ENCODE results near the gene DVL2.
A peak's percentile ranks its signal among the peaks of the same experiment; 100 is the strongest.

DVL2 gene

DNA sequence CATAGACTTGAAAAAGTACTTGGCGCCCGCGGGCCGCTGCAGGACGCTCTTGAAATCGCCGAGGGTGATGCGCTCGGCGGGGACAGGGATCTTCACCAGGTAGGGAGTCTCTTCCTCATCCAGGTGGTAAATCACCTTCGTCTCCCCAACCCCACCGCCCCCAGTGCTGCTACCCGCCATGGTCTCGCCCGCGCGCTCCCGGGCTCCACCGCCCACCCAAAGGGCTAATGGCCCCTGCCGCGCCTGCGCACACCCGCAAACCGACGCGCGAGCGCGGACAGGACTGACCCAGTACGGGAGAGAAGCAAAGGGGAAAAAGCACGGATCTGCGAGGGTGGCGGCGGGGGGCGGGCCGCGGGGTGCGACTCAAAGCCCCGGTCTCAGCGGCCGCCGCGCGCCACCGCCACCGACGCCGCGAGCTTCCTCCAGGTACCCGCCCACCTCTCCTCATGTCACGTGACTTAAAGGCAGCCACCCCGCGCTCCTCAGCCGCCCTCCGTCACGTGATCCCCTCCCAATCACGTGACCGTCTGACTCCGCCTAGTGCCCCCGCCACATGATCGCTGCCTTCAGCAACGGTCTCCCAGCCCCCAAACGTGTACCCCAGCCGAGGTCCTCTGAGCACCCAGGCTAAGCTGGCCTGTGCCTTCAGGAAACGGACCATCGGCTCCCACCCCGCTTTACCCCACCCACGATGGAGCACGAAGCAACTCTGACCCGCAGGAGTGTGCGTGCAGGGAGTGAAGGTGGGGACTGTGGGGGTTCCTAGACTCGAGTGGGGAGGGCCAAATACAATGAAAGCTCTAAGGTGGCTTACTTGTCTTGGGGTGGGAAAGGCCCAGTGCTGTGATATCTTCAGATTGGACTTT, at the start of gene DVL2:
Gene DVL2 (minus strand): TSS at position 435 of the 869 bp plus-strand sequence. CDS start 255 bp downstream, at position 180.
- DNase-seq (ENCODE audit: low read depth in 2 of 2) = peak; percentile 89 to 94

DNA sequence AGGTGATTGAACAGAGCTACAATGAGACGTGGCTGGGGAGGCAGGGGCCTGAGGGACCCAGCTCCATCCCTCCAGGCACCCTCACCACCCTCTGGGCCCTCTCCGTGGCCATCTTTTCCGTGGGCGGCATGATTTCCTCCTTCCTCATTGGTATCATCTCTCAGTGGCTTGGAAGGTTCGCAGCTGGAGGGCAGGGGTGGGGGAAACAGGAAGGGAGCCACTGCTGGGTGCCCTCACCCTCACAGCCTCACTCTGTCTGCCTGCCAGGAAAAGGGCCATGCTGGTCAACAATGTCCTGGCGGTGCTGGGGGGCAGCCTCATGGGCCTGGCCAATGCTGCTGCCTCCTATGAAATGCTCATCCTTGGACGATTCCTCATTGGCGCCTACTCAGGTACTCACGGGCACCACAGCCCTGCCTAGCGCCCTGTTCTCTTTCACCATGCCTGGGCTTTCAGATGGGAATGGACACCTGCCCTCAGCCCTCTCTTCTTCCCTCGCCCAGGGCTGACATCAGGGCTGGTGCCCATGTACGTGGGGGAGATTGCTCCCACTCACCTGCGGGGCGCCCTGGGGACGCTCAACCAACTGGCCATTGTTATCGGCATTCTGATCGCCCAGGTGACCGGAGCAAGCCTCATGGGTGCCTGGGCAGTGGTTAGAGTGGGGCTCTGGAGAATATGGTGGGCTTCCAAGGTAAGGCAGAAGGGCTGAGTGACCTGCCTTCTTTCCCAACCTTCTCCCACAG, 49.3 kb upstream of the DVL2 start:
- DNase-seq (ENCODE audit: low read depth in 2 of 2) = no peak

DNA sequence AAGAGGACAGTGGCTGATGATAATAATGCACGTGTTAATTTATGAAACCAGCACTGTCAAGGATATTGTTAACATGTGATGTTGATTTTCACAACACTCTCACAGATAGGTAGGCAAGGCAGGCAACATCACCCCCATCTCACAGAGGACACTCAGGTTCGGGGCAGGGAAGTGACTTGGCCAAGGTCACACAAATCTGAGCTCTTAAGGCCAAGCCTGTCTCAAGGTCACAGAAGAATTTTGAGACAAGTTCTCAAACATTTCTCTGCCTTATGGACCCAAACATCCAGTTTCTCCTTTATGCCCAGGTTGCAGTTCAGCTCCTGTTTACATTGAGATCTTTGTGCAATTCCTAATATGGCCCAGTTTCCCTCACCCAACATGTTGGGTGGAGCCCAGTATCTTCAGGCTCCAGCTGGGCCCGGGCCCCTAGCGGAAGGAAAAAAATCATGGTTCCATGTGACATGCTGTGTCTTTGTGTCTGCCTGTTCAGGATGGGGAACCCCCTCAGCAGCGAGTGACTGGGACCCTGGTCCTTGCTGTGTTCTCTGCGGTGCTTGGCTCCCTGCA, 48.5 kb upstream of the DVL2 start:
- no peak for DNase-seq (ENCODE audit: low read depth in 2 of 2)

DNA sequence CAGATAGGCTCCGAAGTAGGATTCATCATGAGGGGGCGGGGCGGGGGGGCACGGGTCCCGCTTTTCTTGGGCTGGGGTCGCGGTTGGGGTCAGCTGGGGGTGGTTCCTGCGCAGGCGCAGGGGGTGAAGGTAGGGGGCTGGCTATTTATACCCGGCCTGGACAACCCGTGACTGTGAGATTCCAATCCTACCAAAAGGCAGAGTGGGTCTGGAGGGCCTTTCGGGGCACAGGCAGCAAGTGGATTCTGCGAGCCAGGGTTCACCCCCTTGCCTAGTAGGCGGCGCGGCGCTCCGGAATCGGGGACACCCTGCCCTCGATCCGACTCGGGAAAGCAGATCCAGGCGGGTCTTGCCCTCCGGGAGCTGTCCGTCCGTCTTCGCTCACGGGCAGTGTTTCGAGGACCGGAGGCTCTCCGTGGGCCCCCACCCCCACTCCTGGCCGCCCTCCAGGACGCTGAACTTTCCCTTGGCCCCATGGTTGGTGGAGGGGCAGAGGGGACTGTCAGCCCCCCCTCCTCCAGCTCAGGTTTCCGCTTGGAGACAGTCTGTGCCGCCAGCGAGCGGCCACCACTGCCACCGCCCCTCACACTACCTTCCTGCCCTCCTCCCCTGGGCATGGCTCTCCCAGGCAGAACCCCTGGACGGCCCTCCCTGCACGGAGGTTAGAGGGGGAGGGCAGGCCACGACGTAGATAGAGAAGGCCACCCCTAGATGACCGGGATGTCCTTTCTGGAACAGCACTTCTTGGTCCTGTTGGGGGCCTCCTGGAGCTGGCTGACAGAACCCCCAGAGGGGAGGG, 47.8 kb upstream of the DVL2 start:
- no peak for DNase-seq (ENCODE audit: low read depth in 2 of 2)

DNA sequence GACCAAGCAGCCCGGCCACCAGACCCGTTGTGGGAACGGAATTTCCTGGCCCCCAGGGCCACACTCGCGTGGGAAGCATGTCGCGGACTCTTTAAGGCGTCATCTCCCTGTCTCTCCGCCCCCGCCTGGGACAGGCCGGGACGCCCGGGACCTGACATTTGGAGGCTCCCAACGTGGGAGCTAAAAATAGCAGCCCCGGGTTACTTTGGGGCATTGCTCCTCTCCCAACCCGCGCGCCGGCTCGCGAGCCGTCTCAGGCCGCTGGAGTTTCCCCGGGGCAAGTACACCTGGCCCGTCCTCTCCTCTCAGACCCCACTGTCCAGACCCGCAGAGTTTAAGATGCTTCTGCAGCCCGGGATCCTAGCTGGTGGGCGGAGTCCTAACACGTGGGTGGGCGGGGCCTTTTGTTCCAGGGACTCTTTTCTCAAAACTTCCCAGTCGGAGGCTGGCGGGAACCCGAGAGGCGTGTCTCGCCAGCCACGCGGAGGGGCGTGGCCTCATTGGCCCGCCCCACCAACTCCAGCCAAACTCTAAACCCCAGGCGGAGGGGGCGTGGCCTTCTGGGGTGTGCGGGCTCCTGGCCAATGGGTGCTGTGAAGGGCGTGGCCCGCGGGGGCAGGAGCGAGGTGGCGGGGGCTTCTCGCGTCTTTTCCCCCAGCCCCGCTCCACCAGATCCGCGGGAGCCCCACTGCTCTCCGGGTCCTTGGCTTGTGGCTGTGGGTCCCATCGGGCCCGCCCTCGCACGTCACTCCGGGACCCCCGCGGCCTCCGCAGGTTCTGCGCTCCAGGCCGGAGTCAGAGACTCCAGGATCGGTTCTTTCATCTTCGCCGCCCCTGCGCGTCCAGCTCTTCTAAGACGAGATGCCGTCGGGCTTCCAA, 47.0 kb upstream of the DVL2 start, which contains the start of gene SLC2A4:
Gene SLC2A4 (plus strand): TSS at position 645 of the 879 bp plus-strand sequence. CDS start 217 bp downstream, at position 862.
- DNase-seq (ENCODE audit: low read depth in 2 of 2) = peak; percentile 82 to 94

DNA sequence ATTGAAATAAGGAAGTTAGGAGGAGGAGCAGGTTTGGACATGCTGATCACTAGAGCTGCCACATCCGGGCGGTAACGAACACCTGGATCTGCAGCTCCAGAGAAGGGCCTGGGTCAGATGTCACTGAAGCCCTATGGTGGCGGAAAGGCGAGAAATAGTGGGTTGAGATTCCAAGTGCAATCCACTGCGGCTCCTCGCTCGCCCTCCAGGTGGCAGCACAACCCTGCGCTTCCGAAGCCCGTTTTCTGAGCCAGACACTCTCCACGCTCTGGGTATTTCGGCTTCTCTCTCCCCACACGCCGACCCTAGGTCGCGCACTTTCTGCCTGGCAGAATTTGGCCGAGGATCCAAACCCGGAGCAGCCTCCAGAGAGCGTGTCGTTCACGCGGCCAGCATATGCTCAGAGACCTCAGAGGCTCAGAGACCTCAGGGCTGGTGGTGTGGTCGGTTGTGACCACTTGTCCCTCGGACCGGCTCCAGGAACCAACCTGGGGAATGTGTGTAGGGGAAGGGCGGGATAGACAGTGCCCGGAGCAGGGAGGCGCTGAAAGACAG, 46.3 kb upstream of the DVL2 start:
- DNase-seq (ENCODE audit: low read depth in 2 of 2) = peak; percentile 70 to 82

DNA sequence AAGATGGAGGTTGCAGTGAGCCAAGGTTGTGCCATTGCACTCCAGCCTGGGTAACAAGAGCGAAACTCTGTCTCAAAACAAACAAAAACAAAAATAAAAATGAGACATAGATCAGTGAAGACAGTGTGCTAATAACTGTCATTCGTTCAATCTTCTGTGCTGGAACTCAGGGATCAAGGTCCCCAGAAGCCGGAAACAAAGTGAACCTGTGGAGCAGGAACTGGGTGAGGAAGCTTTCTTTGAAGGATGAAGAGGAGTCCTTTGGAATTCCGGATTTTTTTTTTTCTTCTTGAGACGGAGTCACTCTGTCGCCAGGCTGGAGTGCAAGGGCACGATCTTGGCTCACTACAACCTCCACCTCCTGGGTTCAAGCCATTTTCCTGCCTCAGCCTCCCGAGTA, 45.1 kb upstream of the DVL2 start:
- DNase-seq (ENCODE audit: low read depth in 2 of 2) = no peak

DNA sequence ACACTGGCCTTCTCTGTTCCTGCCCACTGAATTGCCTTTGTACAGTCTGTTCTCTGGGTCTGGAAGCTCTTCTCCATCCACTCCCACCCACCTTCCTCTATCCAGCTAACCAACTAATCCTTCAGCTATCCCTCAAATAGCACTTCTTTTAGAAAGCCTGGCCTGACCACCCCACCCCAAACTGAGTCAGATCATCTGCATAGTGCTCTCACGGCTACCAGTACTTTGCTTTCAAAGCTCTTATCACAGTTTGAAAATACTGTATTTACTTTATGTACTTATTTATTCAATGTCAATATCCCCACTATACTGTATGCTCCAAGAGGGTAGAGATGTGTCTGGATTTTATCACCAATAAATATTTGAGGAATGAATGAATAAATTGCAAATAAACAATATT, 32.5 kb upstream of the DVL2 start:
- no peak for DNase-seq (ENCODE audit: low read depth in 2 of 2)

DNA sequence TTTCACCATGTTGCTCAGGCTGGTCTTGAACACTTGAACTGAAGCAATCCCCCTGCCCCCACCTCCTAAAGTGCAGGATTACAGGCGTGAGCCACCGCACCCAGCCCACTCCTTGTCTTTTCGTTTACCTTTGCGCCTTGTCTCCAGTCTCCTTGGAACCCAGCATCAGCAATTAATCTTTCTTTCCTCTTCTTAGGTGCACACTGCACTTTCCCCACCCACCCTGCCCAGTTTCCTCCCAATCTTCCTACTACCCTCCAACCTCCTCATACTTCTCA, 29.4 kb upstream of the DVL2 start:
- DNase-seq (ENCODE audit: low read depth in 2 of 2) = no peak

DNA sequence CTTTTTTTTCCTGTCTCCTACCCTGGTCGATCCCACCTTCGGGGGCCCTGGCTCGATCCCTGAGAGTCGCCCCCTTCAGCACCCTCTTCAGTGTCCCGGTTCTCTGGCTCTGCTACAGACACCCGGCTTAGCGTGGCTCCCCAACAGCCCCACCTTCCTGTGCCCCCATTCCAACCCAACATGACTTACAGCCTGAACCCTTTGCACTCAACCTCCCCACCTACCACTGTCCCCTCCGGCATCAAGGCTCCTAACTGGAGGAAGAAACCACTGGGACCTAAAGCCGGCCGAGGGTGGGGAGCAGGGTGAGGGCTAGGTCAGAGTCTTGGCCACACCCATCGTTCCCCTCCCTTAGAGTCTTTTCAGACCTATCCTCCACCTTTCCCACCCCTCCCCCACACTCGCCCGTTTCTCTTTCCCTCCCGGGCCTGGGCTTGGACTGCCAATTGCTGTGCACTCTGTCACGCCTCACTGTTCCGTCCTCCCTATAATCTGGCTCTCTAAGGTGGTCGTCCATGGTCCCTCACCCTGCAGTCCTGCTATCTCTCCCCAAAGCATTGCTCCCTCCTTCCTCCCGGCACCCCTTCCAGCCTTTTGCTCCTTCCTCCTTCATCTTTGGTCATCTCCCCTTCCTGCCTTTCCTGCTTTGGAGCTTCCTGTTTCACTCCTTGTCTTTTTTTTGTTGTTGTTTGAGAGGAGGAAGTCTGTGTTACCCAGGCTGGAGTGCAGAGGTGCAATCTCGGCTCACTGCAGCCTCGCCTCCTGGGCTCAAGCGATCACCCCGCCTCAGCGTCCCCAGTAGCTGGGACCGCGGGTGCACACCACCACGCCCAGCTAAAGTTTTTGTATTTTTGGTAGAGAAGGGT, 28.9 kb upstream of the DVL2 start:
- no peak for DNase-seq (ENCODE audit: low read depth in 2 of 2)

DNA sequence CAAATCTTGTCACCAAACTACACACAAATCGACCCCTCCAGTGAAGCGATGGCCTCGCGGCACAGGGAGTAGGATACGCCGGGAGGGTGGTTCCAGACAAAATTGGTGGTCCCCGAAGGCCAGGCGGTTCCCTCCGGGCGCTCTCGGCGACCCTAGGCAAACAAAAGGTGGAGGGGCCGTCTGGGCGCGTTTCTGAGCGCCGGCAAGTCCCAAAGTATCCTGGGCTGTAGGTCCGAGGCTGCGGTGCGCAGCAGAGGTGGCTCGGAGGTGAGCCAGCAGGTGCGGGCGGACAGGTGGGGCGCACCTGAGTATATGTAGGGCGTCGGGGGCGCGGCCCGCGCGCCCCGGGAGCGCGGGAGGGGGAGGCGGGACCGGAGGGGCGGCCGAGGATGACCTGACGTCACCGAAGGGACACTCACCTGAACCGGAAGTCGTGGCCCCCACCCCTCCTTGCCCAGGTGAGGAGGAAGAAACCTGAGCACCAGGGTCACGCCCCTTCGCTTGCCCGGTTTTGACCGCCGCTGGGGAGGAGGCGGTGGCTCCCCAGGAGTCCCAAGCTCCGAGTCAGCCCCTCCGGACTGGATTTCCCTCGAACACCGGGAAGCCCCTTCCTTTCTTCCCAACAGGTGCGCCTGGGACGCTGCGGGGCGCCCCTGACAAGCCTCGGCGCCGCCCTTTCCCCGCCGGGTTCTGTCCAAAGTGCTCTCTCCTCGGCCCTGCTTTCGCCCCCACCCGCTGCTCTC, 28.0 kb upstream of the DVL2 start, which contains the start of gene CLDN7:
Gene CLDN7 (minus strand): TSS at position 287 of the 743 bp plus-strand sequence. CDS start 435 bp downstream, outside the sequence.
- DNase-seq (ENCODE audit: low read depth in 2 of 2) = no peak

DNA sequence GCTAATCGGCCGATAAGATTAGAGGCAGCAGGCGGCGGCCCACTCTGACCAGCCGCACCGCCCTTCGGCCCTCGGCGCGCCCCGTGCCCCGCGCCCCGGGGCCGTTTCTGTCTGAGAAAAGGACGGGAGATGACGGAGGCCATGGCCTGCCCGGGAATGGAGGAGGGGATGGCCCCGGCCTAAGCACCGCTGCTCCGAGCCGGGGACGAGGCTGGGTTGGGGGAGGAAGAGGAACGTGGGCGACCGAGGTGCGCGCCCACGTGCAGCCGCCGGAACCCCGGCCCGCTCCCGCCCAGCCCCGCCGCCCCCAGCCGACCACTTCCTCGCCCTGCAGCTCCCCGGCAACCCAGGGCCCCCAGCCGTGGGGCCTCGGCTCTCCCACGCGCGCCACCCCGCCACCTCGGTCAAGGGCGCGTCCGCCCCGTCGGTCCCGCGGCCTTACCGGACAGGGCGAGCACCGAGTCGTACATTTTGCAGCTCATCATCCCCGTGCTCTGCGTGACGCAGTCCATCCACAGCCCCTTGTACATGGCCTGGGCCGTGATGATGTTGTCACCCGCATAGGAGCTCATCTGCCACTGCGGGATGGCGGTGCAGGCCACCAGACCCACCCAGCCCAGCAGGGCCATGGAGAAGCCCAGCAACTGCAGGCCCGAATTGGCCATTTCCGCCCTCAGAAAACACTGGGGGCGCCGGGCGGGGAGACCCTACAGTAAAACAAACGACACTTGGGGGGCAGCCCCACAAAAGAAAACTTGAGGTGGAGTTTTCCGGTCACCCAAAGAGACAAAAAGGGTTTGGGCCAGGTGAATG, 27.3 kb upstream of the DVL2 start:
- no peak for DNase-seq (ENCODE audit: low read depth in 2 of 2)

DNA sequence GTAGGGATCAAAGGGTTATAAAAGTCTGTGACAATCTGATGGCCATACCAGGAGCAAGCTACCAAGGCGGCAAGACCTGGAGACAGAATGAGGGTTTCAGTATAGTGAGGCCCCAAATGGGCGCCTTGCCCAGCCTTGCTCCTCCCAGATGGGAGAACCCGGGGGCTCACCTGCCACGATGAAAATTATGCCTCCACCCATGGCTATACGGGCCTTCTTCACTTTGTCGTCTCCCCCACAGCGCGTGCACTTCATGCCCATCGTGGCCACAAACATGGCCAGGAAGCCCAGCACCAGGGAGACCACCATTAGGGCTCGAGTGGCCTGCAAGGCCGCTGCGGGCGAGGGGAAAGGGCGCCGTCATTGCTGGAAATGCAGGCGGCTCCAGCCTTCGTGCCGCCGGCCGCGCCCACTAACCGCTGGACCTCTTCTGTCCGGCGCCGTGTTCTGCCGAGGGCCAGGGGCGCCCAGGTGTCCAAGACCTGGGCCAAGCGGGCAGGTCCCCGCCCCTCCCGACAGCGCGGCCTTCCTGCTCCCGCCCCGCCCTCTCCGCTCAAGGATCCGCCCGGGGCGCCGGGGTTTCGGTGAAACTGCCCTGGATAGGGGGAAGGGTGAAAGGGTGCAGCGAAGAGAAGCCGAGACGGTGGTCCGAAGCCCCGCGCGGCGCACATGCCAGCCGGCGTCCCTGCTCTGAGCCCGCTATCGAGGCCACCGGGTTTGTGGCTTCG, 26.5 kb upstream of the DVL2 start:
- DNase-seq (ENCODE audit: low read depth in 2 of 2) = peak in 1 of 2 experiments; percentile 35

DNA sequence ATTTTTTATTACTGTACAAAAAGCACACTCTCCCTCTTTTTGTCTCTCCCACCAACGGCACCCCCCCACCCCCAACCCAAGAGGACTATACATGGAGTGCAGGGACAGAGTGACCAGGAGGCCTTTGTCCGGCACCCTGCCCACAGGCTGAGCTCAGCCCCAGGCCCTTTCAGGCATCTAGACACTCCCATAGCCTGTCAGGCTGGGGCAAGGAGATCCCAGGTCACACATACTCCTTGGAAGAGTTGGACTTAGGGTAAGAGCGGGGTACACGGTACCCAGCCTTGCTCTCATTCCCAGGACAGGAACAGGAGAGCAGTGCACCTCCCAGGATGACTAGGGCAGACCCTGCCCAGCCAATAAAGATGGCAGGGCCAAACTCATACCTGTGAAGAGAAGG, 25.8 kb upstream of the DVL2 start:
- no peak for DNase-seq (ENCODE audit: low read depth in 2 of 2)

DNA sequence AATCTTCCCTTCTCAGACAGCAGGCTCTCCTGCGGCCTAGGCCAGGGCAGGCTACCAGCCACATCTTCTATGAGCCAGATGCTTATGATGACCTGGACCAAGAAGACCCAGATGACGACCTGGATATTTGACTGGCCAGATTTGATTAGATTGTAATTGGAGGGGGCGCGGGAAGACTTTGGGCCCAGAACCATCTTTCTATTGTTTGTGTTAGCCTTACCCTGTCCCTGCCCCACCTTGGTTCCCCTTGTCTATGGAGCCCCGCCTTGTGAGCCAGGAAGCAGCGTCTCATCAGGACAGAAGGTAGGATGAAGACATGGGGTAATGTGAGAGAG, 25.2 kb upstream of the DVL2 start:
- no peak for DNase-seq (ENCODE audit: low read depth in 2 of 2)

DNA sequence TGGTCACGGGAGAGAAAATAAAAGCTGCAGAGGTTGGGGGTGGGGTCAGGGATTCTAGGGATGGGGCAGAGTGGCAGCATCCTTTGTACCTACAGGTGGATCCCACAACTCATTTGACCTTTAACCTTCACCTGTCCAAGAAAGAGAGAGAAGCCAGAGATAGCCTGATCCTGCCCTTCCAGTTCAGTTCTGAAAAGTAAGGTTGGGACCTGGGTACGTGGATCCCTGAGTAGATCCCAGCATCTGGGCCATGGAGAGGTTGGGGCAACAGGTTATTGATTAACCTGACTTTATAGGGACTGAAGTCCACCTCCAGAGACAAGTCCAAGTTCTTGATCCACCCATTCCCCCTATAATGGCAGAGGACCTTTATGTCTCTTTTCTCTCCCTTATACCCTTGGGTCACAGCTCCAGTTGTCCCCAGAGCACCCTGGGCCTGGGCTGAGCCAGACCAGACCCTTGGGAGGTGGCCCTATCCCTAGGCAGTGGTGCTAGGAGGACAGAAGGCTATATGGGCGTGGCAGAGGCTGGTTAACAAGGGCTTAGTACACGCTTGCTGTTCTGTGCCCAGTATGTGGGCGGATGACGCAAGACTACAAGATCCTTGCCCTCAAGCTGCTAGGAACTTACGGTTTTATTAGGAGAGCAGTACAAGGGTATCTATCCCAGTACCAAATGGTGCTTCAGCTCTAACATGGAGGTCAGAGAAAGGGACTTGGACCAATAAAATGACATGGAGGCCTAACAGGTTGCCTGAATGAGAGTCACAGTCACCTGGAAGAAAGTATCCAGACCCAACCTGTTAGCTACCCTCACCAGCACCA, 24.6 kb upstream of the DVL2 start:
- no peak for DNase-seq (ENCODE audit: low read depth in 2 of 2)

All from stimulated activated CD4-positive, alpha-beta T cell treated with anti-CD3 and anti-CD28 coated beads, Interleukin-12 subunit alpha, Interleukin-12 subunit beta, amount 100 ng/mL, for 24 hours (primary cell).